CMK (cell line): ENCODE results near the gene IGIP.
A peak's percentile ranks its signal among the peaks of the same experiment; 100 is the strongest.

Source experiments
- DNase-seq: peaks from one replicate; pipeline ENCODE4 v3.0.0-alpha.2; 2010; ENCODE audit warnings: low read depth

IGIP gene

DNA sequence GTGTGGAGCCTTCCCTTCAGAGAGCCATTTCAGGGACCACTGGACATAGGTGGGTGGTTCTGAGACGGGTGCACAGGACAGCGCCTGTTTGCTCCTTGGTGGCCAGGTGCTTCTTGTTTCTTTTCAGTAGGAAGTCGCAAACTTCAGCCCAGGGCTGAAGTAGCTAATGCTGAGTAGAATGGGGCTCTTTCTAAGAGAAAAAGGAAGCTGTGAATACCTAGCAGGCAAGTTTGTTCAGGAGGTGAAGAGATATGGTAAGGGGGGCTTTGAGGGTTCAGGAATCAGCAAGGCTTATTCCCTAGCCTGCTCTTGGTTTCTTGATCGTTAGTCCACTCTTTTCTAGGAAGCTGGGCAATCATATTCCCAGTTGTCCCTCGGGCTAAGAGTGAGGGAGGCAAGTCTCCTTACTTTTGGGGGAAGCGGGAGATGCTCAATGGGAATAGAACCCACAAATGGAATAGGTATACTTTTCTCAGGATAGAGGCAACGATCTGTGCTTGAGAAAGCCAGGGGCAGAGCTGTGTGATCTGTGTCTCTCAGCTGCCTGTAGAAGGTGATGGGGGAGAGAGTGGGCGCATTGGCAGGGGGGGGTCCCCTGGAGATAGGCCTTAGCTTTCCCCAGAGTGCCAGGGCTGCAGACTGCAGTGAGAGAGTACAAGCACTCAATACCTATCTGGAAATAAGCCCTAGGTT lies 13.7 kb upstream of the IGIP start:
- no peak for DNase-seq

DNA sequence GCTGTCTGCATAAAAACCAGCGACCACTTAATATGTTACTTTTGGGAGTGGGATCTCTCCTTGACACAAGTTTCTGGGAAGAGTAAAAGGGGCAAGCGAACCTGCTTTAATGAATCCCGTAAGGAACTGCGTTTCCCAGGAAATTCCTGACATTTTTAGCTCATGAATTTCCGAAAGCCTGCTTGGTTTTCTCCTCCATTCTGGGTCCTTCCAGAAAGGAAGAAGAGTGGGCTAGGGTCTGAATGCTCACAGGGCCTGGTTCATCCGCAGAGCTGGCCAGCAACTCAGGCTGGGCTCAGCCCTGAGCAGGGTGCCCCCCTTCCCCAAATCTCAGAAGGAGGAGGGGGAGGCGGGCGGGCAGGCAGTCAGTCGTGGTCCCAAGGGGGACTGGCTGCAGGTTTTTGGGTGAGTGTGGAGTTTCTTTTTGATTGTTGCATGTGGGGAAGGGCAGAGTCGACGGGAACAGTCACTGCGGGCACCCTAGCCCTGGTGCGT lies 13.0 kb upstream of the IGIP start:
- DNase-seq, result no peak

DNA sequence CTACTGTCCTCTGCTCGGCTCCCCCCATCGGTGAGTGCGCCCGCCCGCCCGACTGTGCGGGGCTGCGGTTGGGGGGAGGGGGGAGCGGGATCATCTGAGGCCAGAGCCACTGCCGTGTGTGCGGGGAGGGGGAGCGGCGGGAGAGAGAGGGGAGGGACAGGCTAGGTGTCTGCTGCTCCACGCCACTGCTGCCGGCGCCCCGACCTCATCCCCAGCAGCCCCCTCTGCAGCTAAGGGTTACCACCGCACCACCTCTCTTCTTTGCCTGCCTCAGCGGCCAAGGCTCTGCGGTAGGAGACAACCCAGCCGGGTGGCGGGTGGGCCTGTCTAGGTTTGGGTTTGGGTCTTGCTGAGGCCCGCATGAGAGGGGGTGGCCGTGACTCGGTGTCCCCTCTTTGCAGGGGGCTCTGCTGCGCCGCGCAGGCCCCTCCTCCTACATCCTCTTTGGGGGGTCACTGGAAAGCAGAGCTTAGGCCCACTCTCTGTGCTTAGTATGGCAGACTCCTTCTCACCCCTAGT lies 12.5 kb upstream of the IGIP start:
- DNase-seq, result no peak

DNA sequence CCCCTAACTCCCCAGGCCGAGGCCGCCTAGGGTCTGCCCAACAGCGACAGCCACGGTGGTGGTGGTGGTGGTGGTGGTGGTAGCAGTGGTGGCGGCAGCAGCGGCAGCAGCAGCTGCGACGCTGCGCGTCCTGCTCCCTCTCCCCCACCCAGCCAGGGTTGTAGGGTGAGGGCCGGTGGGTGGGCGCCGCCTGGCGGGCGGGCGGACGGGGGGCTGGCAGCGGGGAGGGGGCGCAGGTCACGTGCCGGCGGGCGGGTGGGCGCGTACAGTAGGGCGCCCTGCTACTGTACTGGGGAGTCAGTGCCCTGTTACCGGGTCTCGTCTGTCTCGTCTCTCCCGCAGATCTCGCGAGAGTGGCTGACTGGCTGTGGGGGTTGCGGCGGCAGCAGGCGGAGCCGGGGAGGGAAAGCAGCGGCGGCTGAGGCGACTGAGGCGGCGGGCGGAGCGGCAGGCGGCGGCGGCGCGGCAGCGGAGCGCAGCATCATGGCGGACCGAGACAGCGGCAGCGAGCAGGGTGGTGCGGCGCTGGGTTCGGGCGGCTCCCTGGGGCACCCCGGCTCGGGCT lies 12.0 kb upstream of the IGIP start, which contains the start of gene PURA:
PURA (plus strand) TSS at position 411 of the 565 bp plus-strand sequence; CDS start at position 484, 73 bp downstream.
- peak; percentile 88 for DNase-seq

DNA sequence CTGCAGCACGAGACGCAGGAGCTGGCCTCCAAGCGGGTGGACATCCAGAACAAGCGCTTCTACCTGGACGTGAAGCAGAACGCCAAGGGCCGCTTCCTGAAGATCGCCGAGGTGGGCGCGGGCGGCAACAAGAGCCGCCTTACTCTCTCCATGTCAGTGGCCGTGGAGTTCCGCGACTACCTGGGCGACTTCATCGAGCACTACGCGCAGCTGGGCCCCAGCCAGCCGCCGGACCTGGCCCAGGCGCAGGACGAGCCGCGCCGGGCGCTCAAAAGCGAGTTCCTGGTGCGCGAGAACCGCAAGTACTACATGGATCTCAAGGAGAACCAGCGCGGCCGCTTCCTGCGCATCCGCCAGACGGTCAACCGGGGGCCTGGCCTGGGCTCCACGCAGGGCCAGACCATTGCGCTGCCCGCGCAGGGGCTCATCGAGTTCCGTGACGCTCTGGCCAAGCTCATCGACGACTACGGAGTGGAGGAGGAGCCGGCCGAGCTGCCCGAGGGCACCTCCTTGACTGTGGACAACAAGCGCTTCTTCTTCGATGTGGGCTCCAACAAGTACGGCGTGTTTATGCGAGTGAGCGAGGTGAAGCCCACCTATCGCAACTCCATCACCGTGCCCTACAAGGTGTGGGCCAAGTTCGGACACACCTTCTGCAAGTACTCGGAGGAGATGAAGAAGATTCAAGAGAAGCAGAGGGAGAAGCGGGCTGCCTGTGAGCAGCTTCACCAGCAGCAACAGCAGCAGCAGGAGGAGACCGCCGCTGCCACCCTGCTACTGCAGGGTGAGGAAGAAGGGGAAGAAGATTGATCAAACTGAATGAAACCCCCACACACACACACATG lies 11.2 kb upstream of the IGIP start:
- peak; percentile 33 for DNase-seq

DNA sequence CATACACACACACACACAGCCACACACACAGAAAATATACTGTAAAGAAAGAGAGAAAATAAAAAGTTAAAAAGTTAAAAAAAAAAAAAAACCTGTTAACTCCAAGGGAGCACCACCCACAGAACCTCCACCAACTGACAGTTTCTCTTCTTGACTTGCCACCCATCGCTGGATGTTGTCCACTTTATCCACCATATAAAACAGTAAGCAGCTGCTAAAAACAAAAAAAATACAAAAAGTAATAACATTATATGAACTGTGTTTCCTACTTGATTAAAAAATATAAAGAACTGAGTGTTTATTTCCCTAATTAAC lies 10.6 kb upstream of the IGIP start:
- no peak for DNase-seq

DNA sequence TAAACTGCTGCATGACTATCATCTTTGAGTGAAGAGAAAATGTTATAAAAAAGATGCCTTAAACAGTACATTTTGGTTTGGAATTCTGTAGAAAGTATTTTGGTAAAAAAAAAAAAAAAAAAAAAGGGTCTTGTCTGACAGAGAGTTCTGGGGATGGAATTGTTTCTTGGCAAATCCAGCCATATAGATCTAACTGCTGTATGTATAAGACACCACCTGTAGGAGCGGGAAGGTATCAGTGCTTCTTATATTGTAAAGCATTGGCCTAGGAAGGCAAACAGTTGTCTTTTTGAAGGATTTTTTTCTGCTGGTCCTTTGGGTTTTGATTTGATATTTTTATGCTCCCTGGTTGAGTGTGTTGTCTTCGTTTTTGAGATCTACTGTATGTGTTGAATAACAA lies 9.0 kb upstream of the IGIP start:
- DNase-seq, result no peak

DNA sequence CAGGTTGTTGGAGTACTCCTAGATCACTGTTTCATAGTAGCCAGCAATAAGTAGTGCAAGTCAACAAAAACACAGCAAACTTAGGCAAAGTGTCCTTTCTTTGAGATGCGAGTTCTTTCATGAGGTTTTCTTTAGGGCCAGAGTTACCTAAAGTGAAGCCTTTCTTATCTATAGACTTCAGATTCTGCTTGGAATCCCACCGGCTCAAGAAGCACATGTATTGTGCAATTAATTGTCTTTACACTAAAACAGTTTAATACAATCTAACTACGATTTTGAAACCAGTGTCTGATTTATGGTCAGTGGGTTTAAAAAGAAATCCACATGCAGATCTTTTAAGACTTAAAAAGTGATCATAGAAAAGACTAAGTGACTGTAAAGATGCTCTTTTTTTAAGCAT lies 8.2 kb upstream of the IGIP start:
- DNase-seq, result no peak

DNA sequence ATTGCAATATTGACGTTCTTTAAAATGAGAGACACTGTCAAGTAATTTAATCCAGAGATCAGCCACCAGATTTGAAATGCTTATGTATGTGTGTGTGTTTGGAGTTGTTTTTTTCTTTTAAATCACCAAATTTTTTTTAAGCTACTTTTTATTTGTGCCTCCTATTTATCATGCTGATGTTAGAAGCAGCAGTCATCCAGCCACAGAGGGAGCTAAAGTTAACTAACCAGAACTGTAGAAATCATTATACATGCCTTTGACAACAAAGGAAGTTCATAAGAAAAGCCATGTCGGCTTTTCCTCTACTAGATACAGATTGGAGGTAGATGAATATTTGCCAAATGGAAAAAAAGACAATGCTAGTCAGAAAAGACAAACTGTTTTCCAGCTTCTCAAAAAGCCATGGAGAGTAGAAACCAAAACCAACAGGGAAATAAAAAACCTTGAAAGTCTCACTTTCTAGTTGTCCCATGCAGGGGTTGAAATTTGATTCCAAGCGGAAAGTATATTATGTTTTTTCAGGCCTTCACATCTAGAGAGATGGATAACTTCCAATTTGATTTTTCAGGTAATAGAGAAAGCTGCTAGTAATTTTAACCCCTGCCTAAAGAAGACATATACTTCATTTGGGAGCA lies 7.3 kb upstream of the IGIP start:
- DNase-seq, result no peak

DNA sequence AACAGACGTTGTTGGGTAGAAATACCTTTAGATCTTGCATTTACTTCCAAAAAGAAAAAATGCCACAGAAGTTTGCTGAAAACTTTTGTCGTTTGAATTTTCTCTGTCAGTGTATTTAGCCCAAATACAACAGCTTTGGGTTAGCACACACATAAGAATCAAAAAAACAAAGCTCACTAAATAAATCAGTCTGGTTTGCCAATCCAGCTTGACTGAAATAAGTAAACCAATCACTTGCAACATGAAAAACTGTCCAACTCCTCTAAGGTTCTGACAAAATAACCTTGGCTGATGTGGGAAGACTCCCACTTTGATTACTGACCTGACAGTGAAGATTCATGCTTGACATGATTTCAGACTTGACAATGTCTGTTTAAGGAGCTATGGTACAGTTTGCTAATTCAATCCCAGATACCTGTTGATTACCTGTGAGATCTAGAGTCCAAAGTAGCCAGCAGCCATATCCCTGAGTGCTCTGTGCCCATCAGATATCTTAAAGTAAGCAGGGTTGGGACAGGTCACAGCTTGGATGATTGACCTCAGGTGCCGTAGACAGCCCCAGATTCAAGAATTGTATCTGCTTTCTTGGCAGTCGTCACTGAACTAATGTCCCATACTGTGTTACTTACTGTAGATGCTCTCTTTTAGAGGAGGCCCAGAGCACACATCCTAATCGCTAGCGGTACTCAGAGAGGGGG lies 727 bp downstream of the IGIP start:
- no peak for DNase-seq

DNA sequence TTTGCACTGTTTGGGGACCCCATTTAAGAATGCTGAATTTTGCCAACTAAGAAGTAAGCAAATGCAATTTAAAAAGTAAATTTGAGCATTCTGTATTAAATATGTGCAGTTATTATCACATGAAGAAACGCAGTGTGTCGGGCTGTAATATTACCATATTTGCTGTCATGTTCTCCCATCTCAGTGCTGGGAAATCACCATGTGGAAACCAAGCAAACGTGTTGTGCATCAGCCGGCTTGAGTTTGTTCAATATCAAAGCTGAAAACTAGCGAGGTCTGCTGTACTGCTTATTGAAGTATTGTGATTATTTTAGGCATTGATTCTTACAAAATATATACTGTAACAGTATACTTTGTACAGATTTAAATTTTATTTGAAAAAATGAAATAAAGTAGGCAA lies 2.6 kb downstream of the IGIP start:
- DNase-seq, result no peak

DNA sequence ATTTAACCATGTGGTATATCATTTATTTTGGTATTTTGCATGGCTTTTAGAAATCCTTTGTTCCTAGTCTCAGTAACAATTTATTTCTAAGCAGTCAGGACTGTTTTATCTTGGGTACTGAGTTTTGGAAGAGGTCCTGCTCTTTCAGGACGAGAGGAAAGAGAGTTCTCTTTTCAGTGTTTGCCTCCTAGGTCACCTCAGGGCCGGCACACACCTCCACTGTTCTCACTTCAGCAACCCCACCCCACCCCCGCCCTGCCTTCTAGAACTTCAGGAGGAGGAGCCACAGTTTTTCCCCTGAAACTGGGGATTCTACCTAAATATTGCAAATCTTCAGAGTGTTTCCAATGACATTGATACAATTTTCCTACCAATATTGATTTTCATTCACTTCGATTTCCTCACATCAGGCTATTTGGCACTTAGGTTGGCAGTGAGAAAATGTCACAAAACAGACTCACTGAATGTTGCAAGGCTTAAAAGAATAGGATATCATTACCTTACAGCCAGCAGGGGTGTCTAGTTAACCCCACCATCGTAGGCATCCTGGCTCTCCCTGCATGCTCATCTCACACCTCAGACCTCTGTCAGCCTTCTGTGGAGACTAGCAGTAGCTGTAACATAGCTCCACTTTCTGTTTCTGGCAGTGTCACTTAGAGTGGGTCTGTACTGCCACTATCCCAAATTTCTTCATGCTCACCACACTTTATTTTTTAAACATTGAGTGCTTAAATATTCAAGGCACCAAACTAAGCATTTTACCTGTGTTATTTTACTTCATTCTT lies 5.4 kb downstream of the IGIP start:
- DNase-seq, result no peak

DNA sequence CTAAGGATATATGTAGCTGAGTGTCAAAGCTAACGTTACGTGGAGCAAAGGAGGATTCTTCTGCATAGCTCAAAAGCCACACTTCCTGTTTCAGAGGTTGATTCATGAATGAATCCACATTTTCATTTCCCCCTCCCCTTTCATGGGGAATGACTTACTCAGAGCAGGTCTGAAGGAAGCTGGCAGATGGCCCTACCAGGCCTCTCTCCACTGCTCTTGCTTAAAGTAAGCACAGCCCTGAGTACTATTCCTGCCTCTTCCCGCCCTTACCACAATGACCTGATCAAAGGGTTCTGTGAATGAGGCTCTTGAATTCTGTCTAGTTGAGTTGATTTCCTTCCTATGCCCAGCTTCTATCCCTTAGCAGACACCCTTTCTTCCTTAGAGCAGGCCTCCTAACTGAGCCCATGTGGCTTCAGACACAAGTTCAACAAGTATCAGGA lies 6.3 kb downstream of the IGIP start:
- no peak for DNase-seq

DNA sequence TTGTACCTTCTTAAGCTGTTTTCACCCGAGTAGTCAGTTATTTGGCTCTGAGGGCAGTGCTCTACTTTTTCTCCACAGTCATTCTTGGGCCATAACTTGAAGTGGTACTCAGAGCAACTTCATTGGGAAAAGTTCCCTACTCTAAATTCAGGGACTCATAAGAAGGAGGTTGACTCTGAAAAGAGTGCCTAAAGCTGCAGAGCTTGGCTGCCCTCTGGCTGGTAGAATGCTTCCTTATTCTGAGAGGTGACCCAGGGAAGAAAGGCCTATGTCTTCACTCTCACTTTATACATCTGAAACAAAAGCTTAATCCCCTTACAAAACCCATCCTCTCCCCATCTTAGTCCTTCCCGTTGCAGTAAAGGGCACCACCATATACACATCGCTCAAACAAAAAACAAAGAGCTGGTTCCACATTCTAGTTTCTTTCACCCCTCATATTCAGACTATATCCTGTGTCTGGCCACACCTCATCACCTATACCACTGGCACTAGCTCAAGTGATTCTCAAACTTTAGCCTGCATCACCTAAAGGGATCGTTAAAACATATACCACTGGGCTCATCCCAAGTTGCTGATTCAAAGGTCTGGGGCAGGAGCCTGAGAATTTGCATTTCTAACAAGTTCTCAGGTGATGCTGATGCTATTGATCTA lies 7.9 kb downstream of the IGIP start:
- DNase-seq, result no peak

DNA sequence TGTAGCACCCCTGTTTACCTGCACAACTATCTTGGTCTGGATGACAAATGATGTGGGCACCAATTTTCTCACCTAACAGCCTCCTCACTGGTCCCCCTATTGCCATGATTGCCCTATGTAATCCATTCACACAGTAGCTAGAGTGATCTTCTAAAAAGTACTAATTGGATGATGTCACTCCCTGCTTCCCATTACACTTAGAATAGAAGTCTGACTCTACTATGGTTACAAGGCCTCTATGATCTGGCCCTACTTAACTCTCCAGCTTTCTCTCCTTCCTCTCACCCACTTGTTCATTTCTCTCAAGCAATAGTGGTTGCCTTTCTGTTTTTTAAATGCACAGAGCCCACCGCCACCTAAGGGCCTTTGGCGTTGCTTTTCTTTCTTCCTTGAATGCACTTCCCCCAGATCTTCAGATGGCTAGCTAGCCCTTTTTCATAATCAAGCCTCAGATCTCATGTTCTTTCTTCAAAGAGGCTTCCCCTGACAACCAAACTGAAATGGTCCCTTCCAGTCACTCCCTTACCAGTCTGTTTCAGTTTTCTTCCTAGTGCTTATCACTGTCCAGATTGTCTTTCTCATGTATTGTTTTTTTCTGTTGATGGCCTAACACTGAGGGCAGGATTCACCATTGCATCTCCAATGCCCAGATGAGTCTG lies 8.7 kb downstream of the IGIP start:
- DNase-seq, result no peak

DNA sequence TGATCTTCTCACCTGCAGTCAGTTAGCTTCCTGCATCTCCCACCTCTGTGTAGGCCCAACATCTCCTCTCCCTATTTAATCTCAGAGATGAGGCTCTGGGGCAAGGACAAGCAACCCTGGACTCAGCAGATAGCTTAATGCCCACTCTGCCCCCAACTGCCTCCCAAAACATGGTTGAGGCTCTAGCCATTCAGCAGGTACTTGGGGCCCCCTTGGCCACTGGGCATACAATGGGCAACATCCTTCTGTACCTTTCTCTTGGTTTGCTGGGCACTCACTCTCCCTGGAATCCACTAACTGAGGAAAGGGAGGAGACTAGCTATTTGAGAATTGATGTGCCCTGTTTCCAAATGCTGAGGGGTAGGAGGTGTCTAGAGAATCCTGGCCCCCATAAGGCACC lies 9.4 kb downstream of the IGIP start:
- no peak for DNase-seq

DNA sequence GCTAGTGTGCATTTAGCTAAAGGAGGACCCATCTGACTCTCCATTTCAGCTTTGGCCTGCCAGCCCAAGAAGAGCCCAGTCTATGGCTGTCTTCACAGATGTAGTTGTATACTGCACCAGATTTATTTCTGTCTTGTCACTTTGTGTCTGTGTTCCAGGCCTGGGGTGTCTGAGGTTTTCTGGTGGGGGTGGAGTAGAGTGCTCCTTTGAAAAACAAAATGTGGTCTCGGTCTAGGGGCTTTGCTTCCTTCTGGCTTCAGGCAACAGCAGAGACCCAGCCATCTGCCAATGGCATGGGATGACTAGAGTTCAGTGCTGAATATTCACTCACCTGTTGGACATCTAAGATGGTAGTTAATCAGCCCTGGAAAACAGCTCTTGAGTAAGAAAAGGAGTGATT lies 10.9 kb downstream of the IGIP start:
- no peak for DNase-seq

DNA sequence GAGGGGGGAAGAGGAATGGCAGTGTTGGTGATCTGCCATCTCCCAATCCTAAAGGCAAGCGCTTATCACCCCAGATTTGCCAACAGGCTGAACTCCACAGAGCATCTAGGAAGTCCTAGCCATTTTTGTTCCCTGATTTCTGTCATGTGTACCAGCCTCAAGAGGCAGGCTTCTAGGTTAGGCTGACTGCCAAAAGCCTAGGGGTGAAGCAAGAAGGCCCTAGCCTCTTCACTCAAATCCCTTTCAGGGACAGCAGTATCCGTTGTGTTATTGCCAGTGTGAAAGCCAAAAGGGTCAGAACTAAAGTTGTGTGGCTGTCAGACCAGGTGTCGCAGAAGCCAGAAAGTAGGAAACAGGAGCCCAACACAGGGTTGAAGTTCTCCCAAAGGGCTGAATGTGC lies 14.7 kb downstream of the IGIP start:
- no peak for DNase-seq

DNA sequence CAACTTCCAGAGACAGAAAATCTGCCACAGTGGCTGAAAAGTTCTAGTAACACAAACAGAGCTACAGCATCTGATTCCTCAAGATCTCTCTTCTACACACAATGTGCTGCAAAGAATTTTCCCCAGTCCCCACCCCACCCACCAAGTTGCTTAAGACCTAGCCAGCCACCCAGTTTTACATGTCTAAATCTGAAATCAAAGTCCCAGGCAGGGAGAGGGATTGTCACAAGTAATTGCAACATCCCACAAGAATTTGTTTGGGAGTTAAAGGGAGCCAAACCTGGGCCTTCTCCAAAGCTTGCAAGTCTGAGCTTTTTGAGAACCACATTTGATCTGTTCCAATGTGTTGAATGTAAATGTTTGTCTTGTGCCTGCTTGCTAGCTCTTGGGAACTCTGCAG lies 15.5 kb downstream of the IGIP start:
- no peak for DNase-seq

DNA sequence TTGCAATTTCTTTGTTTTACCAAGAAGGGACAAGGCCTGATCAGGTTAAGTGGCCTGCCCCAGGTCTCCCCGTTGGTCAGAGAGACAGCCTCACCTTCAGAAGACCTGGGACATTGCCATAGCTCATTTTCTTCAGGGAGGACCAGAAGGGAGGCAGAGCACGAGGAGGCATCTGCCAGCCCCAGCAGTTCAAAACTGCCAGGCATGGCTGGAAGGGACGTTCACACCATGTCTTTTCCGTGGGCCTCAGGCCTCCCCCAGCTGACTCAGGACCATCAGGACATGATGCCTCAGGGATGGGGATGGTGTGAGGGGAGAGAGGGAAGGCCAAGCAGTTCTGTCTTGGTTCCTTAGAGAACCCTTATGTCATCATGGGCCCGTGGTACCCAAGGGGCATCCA lies 16.5 kb downstream of the IGIP start:
- no peak for DNase-seq
